NCI-H2196 treated with DMSO at 0.1 percent for 48 hours (cell line): Measurements from ENCODE around the gene HERPUD1.
"Not testable (repeated sequence)": the region's sequence is repeated elsewhere in the genome, so short reads cannot be mapped to it uniquely, and the experiment has no call there.

Experiments used
- DNase-seq: peaks from one replicate; lab custom pipeline; 2025; ENCODE audit not compliant: unreplicated experiment; lab: John Stamatoyannopoulos, UW

HERPUD1 gene

DNA sequence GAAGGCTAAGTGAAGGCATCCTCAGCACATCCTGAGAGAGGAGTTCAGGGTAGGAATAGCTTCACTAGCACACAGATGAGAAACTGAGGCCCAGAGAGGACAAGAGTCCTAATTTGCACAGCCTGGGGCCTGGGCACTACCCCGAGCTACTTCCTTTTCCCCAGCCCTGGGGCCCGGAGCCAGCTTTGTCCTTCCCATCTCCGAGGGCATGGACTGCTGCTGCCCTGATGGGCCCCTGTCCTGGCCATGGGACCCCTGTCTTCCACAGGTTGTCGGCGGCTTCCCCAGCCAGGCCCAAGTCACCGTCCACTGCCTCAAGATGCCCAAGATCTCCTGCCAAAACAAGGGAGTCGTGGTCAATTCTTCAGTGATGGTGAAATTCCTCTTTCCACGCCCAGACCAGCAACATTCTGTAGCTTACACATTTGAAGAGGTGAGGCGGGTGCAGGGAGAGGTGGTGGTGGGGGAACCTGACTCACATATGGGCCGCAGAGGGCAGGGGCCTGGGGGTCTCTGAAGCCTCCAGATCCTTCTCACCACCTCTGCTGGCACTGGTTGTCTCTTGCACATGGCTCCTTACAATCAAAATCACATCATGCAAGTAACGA, 46.0 kb downstream of the HERPUD1 start:
- no peak for DNase-seq

DNA sequence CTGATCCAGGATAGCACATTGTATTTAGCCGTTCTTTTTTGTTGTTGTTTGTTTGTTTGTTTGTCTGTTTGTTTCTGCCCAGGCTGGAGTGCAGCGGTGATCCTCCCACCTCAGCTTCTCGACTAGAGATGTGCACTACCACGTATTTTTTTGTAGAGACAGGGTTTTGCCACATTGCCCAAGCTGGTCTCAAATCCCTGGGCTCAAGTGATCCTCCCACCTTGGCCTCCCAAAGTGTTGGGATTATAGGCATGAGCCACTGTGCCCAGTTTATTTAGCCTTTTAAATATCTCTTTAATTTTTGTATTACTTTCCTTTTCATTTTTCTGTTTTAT, 48.2 kb downstream of the HERPUD1 start:
- no peak for DNase-seq

DNA sequence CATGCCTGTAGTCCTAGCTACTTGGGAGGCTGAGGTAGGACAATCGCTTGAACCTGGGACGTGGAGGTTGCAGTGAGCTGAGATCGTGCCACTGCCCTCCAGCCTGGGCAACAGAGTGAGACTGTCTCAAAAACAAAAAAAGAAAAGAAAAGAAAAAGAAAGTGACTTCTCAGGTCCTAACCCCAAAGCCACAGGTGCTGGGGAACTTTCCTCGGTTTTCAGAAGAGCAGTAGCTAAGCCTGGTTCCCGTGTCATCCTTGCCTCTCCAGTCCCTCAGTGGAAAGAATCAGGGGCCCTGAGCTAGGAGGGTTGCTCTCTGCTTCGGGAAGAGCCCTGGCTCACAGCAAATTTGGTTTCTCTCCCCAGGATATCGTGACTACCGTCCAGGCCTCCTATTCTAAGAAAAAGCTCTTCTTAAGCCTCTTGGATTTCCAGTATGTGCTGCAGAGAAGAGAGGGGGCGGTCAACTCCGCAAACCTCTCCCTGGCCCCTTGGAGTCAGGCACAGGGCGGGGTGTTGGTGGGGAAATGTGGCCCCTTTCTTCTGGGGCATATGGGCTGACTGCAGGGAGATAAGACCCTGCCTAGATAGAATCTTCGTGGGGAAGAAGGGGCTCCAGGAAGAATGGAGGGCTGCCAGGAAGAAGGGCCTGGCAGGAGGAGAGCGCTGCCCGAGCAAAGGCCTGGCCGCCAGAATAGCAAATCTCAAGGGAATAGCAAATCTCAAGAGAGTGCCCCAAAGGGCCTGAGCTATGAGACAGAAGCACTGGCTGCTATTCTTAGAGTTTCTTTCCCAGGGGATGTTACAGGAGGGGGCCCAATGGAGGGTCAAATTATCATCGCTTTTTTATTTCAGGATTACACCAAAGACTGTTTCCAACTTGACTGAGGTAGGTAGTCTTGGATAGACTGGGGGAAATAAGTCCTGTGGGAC, 49.1 kb downstream of the HERPUD1 start:
- DNase-seq = no peak

DNA sequence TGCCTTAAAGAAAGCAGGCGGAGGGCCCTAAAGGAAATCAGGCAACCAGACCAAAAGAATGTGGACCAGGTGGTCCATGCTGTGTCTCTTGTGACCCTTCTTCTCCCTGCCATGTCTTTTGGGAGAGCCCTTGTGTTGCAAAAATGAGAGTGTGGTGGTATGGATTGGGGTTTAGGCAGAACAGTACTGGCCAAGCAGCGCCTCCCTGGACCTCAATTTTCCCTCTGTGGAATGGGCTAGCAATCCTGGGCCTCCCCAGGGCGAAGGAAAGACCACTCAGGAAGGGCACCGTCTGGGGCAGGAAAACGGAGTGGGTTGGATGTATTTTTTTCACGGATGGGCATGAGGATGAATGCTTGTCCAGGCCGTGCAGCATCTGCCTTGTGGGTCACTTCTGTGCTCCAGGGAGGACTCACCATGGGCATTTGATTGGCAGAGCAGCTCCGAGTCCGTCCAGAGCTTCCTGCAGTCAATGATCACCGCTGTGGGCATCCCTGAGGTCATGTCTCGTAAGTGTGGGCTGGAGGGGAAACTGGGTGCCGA, 49.9 kb downstream of the HERPUD1 start:
- no peak for DNase-seq

DNA sequence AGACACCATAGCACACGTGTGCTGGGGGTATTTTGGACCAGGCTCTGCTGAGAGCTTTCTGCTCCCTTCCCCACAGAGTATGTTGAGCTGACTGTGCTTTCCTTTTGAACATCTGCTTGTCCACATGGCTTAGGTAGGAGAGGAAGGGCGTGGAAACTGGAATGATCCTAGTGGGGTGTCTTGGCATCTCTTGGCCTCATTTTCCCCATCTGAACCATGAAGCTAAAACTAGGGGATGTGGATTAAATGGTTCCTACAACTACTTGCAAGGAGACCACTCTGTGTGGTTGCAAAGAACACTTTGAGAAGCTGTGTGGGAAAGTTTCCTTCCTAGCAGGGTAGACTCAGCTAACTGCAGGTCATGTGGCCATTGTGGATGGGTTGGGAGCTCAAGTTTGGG, 50.8 kb downstream of the HERPUD1 start:
- no peak for DNase-seq

DNA sequence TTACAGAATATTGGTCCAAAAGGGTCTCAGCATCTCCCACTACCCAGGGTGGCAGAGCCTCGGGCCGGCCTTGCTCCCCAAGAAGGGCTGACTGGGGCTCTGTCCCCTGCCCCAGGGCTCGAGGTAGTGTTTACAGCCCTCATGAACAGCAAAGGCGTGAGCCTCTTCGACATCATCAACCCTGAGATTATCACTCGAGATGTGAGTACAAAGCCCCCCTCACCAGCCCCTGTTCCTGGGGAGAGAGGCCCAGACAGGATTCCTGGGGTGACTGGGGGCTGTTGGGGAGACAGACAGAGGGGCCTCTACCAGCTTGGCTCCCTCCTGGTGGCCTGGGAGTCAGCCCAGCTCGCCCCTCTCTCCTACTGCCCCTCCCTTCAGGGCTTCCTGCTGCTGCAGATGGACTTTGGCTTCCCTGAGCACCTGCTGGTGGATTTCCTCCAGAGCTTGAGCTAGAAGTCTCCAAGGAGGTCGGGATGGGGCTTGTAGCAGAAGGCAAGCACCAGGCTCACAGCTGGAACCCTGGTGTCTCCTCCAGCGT, 51.3 kb downstream of the HERPUD1 start:
- no peak for DNase-seq

DNA sequence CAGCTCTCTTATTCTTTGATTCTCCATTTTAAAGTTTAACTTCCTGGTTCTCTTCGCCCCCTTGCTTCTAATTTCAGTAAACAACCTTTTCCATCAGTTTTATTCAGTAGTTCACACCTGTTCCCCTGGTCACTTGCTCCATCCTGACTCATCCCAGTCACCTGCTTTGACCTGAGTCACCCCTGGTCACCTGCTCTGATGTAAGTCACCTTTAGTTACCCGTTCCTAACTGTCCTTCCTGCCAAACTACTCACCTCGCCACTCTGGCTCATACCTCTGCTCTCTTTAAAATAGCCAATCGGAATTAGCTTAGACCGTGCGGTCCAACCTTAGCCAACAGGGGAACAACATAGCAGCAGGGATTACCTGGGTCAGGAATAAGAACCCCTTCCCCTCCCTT, 52.7 kb downstream of the HERPUD1 start:
- DNase-seq = no peak

DNA sequence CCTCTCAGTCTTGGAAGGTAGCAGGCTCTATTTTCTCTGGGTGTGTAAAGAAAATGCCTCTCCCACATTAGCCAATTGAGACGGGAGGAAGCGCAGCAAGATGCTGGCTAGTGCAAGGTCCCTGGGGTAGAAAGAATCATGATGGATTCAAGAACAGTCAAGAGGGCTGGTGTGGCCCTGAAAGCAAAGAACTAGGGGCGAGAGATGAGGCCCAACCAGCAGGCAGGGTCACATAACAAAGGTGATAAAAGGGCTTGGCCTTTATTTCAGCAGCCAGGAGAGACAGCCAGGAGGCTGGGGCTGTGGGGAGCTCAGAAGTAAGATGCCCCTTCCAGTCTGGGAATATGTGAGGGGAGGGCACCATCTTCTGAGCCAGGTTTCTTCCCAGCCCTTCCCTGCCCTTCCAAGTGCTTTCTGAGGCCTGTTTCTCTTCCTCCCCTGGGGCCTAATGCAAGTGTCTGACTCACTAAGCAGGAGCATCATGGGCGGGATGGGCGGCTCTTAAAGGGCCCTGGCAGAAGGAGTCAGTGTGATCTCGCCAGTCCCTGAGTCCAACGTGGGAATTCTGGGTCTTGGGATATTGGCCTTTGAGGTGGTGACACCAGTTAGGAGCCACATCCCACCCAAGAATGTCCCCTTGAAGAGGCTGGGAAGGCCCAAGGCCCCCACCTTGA, 53.5 kb downstream of the HERPUD1 start:
- no peak for DNase-seq

DNA sequence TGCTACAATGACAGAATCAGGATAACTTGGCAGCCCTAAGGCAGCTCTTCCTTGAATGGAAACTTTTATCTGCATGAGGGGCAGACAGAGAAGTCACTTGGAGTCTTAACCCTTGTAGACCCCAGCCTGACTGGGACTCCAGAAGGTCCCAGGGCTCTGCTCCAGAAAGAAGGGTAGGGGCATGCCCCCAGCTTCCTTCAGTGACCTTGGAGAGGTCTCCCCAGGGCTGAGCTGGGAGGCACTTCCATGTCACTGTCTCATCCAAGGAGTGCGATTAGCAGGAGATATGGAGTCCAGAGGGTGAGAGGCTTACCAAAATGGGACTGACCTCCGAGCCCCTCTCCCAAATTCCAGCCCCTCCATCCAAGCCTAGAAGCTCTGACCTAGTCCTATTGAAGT, 54.0 kb downstream of the HERPUD1 start:
- DNase-seq = no peak

DNA sequence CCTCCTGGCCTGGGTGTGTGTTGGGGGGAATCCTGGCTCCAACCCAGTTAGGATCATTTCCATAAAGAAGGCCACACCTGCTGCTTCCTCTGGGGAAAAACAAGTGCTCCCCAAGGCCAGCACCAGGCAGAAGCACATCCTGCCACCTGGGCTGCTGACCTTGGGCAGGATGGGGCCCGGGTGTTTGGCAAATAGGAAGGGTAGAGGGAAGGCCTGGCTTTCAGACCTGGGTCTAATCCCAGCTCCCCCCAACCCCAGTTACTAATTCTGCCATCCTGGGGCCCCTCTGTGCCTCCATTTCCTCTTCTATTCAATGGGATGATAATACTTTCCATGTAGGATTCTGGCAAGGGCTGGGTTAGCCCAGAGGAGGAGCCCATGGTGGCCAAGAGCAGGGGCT, 54.4 kb downstream of the HERPUD1 start:
- no peak for DNase-seq

DNA sequence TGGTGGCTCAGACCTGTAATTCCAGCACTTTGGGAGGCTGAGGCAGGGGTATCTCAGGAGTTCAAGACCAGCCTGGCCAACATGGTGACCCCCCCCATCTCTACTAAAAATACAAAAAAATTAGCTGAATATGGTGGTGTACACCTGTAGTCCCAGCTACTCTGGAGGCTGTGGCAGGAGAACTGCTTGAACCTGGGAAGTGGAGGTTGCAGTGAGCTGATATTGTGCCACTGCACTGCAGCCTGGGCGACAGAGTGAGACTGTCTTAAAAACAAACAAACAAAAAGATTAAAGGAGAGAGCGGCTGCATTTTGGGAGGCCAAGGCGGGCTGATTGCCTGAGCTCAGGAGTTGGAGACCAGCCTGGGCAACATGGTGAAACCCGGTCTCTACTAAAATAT, 55.0 kb downstream of the HERPUD1 start:
- not testable (repeated sequence) for DNase-seq

DNA sequence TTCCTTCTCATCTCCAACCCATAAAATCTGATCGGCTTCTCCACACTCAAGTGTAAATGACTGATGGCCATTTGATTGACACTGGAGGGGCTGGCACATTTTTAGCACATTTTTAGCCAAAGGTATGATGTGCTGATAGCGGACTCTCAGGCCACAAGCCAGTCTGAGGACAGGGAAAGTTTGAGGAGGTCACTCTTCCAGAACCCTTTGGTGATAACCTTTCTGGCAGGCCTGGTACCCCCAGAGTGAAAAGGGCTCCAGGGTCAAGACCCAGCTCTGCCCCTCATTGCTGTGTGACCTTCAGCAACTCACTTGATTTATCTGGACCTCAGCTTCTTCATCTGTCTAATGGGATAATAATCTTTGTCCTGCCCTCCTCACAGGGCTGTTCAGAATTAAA, 55.8 kb downstream of the HERPUD1 start:
- no peak for DNase-seq

DNA sequence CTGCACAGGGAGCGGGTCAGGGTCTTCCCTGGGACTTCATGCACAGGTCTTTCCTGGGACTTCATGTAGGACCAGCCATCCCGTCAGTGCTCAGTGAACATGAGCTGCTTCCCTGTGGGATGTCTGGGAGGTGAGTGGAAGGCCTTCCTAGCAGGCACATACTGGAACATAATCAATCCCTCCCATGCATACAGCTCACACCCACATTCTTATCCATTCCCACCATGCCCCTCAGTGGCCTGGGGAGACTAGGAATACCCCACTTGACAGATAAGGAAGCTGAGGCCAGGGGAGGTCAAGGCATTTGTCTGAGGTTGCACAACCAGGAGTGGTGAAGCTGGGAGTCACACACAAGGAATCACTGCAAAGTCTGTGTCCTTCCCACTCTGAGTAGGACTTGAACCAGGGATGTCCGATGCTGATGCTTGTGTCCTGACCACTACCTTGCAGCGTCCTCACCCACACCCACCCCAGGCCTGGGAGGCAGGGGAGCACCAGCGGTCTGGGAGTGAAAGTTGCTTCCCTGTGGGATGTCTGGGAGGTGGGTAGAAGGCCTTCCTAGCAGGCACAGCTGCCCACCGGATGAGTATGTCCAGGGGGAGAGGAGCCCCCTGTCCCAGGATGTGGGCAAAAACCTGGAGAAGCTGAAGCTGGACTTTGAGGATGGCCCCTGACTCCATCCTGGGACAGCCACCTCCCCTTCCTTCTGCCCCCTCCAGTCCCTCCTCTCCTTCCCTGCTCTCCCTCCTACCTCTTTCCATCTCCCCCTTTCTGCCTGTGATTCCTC, 56.4 kb downstream of the HERPUD1 start:
- no peak for DNase-seq

DNA sequence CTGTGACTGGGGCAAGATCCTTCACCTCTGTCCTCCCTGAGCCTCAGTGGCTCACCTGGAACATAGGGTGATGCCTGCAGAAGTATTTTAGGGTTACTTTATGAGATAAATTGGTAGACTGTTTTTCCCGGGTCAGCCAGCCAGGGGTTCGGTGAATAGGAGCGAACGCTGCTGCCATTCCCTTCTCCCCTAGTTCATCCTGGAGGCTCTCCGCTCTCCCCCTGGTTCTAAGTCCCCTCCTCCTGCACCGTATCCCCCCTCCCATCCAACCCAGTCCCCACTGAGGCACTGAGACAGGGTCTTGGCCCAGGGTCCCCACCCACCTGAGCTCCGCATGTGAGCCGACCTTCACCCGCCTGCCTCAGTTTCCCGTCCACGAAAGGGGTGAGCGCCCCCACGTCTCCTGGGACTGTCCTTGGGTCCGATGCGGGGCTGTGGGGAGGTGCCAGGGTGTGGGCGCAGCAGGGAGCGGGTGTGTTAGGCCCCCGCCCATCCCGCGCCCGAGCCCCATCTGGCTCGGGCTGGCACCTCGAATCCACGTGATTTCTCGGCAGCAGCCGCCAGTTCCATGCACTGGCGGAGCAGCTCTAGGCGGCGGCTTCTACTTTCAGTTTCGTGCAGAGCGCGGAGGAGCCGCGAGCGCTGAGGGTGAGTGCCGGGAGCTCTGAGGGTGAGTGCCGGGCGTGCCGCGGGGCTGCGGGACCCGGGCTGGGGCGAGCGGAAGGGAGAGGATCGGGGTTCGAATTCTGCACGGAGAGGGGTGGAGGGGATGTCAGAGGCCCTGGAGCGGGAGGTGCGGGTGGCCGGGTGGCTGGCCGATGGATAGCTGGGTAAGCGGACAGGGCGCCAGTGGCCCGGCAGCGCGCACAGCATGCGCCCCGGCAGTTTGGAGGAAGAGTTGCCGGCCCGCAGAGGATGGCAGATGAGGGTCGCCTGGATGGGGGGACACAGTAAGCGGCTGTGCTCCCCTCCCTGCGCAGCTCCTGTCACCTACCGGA, 57.3 kb downstream of the HERPUD1 start, which contains the start of gene NLRC5:
Gene NLRC5 (plus strand): TSS at position 610 of the 998 bp plus-strand sequence. CDS start 31,156 bp downstream, outside the sequence.
- DNase-seq = peak; percentile 19

DNA sequence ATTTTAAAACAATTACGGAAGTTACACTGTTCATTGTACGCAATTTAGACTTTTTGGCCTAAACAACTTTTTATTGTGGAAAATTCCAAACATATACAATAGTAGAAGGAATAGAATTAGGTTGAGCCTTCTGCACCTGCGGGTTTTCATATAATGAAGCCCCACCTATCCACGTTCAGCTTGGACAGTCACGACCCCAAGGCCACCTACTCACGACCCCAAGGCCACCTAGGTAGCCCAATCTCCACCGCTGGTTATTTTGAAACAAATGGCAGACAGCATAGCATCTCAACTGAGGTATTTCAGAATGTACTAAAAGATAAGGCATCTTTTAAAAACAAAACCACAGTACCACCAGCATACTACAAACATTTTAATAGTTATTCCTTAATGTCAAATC, 58.0 kb downstream of the HERPUD1 start:
- DNase-seq = no peak

DNA sequence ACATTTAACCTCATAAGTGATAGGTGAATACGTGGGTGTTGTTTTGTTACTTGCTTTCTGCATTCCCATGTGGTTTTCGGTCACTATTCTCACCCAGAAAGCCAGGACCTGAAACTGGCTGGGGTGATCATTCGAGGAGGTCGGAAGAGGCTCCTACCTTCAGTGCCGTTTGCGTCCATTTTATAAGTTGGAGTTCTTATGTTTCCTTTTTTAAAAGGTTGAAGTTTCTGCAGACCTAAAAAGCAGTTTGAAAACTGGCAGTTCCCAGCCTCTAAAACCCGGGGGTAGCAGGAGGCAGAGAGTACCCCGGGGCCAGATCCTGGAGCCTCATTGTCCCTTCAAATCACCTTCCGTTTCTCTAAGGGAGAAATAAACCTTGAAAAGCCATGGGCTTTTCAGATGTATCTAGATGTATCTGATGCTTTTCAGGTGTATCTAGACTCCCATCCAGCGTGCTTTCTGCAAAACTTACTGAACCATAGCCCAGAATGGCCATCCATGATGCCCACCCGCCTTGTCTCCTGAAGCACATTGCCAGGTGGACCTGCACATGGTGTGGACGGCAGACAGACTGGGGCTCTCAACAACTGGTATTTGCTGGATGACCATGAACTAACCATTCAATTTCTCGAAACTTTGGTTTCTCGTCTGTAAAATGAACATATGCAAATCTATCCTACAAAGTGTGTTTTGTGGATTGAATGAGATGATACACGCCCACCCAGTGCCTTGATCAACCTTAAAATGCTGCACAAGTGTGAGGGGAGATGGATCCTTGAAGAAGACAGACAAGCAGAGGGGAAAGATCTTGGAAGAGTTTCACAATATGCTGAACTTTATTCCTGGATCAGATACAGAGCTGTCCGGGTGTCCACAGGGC, 58.7 kb downstream of the HERPUD1 start:
- no peak for DNase-seq

DNA sequence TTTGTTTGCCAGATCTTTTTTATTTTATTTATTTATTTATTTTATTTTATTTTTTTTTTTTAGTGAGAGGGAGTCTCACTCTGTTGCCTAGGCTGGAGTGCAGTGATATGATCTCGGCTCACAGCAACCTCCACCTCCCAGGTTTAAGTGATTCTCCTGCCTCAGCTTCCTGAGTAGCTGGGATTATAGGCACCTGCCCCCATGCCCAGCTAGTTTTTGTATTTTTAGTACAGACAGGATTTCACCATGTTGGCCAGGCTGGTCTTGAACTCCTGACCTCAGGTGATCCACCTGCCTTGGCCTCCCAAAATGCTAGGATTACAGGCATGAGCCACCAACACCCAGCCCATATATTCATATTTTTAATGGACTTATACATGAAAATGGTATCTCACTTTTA, 60.5 kb downstream of the HERPUD1 start:
- DNase-seq = not testable (repeated sequence)

DNA sequence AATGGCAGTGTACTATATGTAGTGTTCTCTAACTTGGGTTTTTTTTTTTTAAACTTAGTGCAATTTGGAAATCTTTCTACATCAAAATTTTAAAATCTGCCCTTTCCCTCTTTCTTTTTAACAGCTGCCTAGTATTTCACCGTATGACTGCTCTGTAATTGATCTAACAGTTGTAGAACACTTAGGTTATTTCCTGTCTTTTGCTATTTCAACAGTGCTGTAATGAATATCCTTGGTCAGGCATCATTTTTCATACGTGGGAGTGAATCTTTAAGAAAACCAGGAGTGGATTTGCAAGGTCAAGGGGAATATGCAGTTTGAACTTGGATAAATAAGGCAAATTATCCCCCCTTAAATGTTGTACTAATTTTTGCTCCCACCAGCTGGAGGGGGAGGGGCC, 61.3 kb downstream of the HERPUD1 start:
- DNase-seq = no peak
